PC-9 (cell line): ENCODE data around the gene PLAAT3. TPM values are rescaled to one million over a fixed set of nuclear protein-coding genes. Genes with fewer than 3 reads are reported as not detected.
A peak's percentile ranks its signal among the peaks of the same experiment; 100 is the strongest.
"Not testable (repeated sequence)": the region's sequence is repeated elsewhere in the genome, so short reads cannot be mapped to it uniquely, and the experiment has no call there.

Source experiments
- BruUV-seq: library from RNA; stranded (reverse); fragments of 400-500 nt; replicated peaks from 2 replicates; lab custom pipeline; 2021; lab: Mats Ljungman, UMichigan
- CTCF ChIA-PET: fragments of 300-600 bp; sonication (Branson Sonifier 250); formaldehyde crosslinking; loops from one replicate; lab custom pipeline; 2022; ENCODE audit warnings: antibody characterized with exemption; lab: Charles Lee
- POLR2A ChIA-PET: fragments of 300-600 bp; sonication (Branson Sonifier 250); formaldehyde crosslinking; loops from one replicate; lab custom pipeline; 2022; ENCODE audit warnings: antibody characterized with exemption; ENCODE audit not compliant: unreplicated experiment; lab: Charles Lee
- DNase-seq, 2 experiments: peaks; one replicate each; pipeline versions ENCODE4 v3.0.0 to v3.0.0-alpha.2; 2015 to 2022; ENCODE audit warnings: mixed read lengths in 1 of 2
- H2AFZ ChIP-seq: fragments of 200-600 bp; sonication (generic); 2 replicates; pipeline ENCODE4 v1.8.1; 2017; ENCODE audit warnings: antibody characterized with exemption
- H3F3A ChIP-seq: fragments of 200-600 bp; sonication (generic); 2 replicates; pipeline ENCODE4 v1.8.1; 2017; ENCODE audit warnings: antibody characterized with exemption, mild to moderate bottlenecking, low read depth; ENCODE audit not compliant: insufficient read depth
- H3K27ac ChIP-seq: fragments of 200-600 bp; sonication (generic); 2 replicates; pipeline ENCODE4 v1.6.1; 2016; ENCODE audit warnings: mixed run types
- H3K27me3 ChIP-seq: fragments of 200-600 bp; sonication (generic); 2 replicates; pipeline ENCODE4 v1.6.1; 2016; ENCODE audit warnings: low read depth, mixed run types; ENCODE audit not compliant: insufficient read depth
- H3K36me3 ChIP-seq: fragments of 200-600 bp; sonication (generic); 2 replicates; pipeline ENCODE4 v1.6.1; 2016; ENCODE audit warnings: low read depth, mixed run types
- H3K4me1 ChIP-seq: fragments of 200-600 bp; sonication (generic); replicated peaks from 2 replicates; pipeline ENCODE4 v1.6.1; 2016; ENCODE audit warnings: mixed run types; ENCODE audit not compliant: insufficient read depth
- H3K4me2 ChIP-seq: fragments of 200-600 bp; sonication (generic); 2 replicates; pipeline ENCODE4 v1.6.1; 2017; ENCODE audit warnings: mixed run types
- H3K4me3 ChIP-seq: fragments of 200-600 bp; sonication (generic); 2 replicates; pipeline ENCODE4 v1.6.1; 2016; ENCODE audit warnings: mixed run types
- H3K79me2 ChIP-seq: fragments of 200-600 bp; sonication (generic); 2 replicates; pipeline ENCODE4 v1.6.1; 2017; ENCODE audit warnings: low read depth, mixed run types
- H3K9me2 ChIP-seq: fragments of 200-600 bp; sonication (generic); 2 replicates; pipeline ENCODE4 v1.8.1; 2017; ENCODE audit warnings: mild to moderate bottlenecking; ENCODE audit not compliant: insufficient read depth
- H3K9me3 ChIP-seq: fragments of 200-600 bp; sonication (generic); 2 replicates; pipeline ENCODE4 v1.8.1; 2016; ENCODE audit warnings: low read depth; ENCODE audit not compliant: insufficient read depth
- H4K20me1 ChIP-seq: fragments of 200-600 bp; sonication (generic); 2 replicates; pipeline ENCODE4 v1.8.1; 2017; ENCODE audit not compliant: insufficient read depth
- EZH2 ChIP-seq: fragments of 200-600 bp; sonication (generic); IDR thresholded peaks from 2 replicates; pipeline ENCODE4 v1.8.0; 2017; ENCODE audit warnings: antibody characterized with exemption, low read depth
- intact Hi-C: fragments of 100-400 bp; cut with micrococcal nuclease; formaldehyde crosslinking; loops from one replicate; pipeline ENCODE4 v1.10.0; 2022; ENCODE audit not compliant: unreplicated experiment
- total RNA-seq: library from RNA; stranded (reverse); gene quantifications from 2 replicates; pipeline ENCODE4 v1.2.3, GENCODE V29; 2021
- TF ChIP-seq, protein P1 (sequence below): fragments of 200-600 bp; sonication (generic); conservative IDR thresholded peaks from 2 replicates; pipeline ENCODE4 v1.6.1; 2017; ENCODE audit warnings: mixed run types, antibody characterized with exemption, mild to moderate bottlenecking, moderate library complexity

PLAAT3 gene
- total RNA-seq, 1 experiment from 2014 or later, result 240 TPM

- TF ChIP-seq EZH2, result no peak
- TF ChIP-seq, protein P1, sequence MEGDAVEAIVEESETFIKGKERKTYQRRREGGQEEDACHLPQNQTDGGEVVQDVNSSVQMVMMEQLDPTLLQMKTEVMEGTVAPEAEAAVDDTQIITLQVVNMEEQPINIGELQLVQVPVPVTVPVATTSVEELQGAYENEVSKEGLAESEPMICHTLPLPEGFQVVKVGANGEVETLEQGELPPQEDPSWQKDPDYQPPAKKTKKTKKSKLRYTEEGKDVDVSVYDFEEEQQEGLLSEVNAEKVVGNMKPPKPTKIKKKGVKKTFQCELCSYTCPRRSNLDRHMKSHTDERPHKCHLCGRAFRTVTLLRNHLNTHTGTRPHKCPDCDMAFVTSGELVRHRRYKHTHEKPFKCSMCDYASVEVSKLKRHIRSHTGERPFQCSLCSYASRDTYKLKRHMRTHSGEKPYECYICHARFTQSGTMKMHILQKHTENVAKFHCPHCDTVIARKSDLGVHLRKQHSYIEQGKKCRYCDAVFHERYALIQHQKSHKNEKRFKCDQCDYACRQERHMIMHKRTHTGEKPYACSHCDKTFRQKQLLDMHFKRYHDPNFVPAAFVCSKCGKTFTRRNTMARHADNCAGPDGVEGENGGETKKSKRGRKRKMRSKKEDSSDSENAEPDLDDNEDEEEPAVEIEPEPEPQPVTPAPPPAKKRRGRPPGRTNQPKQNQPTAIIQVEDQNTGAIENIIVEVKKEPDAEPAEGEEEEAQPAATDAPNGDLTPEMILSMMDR, result no peak
- Histone ChIP-seq H3F3A (peaks cover 5% of the 10 kb centered on the region), H3K27ac (no peak overlapping the region), H3K9me3 (no peaks in the 10 kb centered on the region), H3K4me3 (no peak overlapping the region), H3K27me3 (no peaks in the 10 kb centered on the region), H3K4me2 (no peak overlapping the region), H3K36me3 (no peaks in the 10 kb centered on the region), H3K9me2 (no peaks in the 10 kb centered on the region), H2AFZ (no peak overlapping the region), H4K20me1 (no peaks in the 10 kb centered on the region), H3K4me1 (peaks cover 36% of the 10 kb centered on the region), H3K79me2 (no peaks in the 10 kb centered on the region)
- ChIA-PET POLR2A (interaction anchor here (0.6 kb wide), 1 partner anchor 139 kb away, joined by 3 read pairs; no protein-coding TSS in a partner anchor), CTCF (no interaction called here)
- no TSS peak for BruUV-seq
- intact Hi-C loops, result loop anchor here (2.0 kb wide), 2 partner anchors 51 to 81 kb away; no protein-coding TSS in a partner anchor
- DNase-seq, result no peak
Observed at GRCh38 chr11:63530021-63530420, 84.2 kb downstream of the PLAAT3 start.

- CTCF ChIA-PET, result interaction anchor here (0.6 kb wide), 1 partner anchor 47 kb away, joined by 5 read pairs; no protein-coding TSS in a partner anchor
- H3K27ac ChIP-seq, DNase-seq, intact Hi-C loops, H2AFZ ChIP-seq, H3F3A ChIP-seq, H3K79me2 ChIP-seq, H3K27me3 ChIP-seq, H3K4me3 ChIP-seq, BruUV-seq, H3K4me2 ChIP-seq, H3K36me3 ChIP-seq, H3K9me3 ChIP-seq, H4K20me1 ChIP-seq, H3K9me2 ChIP-seq: not testable (repeated sequence)
- peaks cover 34% of the 10 kb centered on the region for H3K4me1 ChIP-seq
- POLR2A ChIA-PET, result interaction anchor here (0.6 kb wide), 1 partner anchor 139 kb away, joined by 3 read pairs; no protein-coding TSS in a partner anchor
Observed at GRCh38 chr11:63529373-63529772, 84.9 kb downstream of the PLAAT3 start.

GRCh38 chr11:63528729-63529278 is 85.4 kb downstream of the PLAAT3 start:
- POLR2A ChIA-PET, H3K27ac ChIP-seq, H3K9me2 ChIP-seq, H3K4me2 ChIP-seq, H3K9me3 ChIP-seq, H3F3A ChIP-seq, H3K27me3 ChIP-seq, intact Hi-C loops, H4K20me1 ChIP-seq, H3K79me2 ChIP-seq, CTCF ChIA-PET, H3K4me3 ChIP-seq, H3K36me3 ChIP-seq, DNase-seq: not testable (repeated sequence)
- peaks cover 29% of the 10 kb centered on the region for H3K4me1 ChIP-seq
- BruUV-seq, result TSS peak; percentile 63
- H2AFZ ChIP-seq, result peak overlapping the region; percentile 35; the same call in 1 of the 2 replicates

GRCh38 chr11:63528156-63528555 is 86.1 kb downstream of the PLAAT3 start:
- H3K27ac ChIP-seq, CTCF ChIA-PET, H3K79me2 ChIP-seq, H3K4me3 ChIP-seq, H3K9me2 ChIP-seq, H3K9me3 ChIP-seq, intact Hi-C loops, H3K4me2 ChIP-seq, H3F3A ChIP-seq, POLR2A ChIA-PET, H3K36me3 ChIP-seq, BruUV-seq, H3K27me3 ChIP-seq, H2AFZ ChIP-seq, H4K20me1 ChIP-seq: not testable (repeated sequence)
- peak in 1 of 2 experiments; percentile 48 for DNase-seq
- peaks cover 29% of the 10 kb centered on the region for H3K4me1 ChIP-seq
